HEK293 (cell line): ENCODE results near the gene KRTAP10-12.

Experiments used
- KLF9 ChIP-seq: fragments of 450-650 bp; formaldehyde crosslinking; IDR thresholded peaks from 2 replicates; pipeline ENCODE4 v1.5.1; 2016; ENCODE audit warnings: missing biosample characterization, missing genetic modification characterization, low read depth
- SETDB1 ChIP-seq: IDR thresholded peaks from one replicate; pipeline ENCODE4 v1.6.1; 2017; ENCODE audit warnings: mild to moderate bottlenecking, low read length, moderate library complexity, mixed read lengths; ENCODE audit not compliant: insufficient read length
- ZFP41 ChIP-seq: fragments of 450-650 bp; formaldehyde crosslinking; IDR thresholded peaks from 2 replicates; pipeline ENCODE4 v1.5.1; 2016; ENCODE audit warnings: missing biosample characterization, missing genetic modification characterization, borderline replicate concordance
- ZNF121 ChIP-seq: fragments of 450-650 bp; formaldehyde crosslinking; IDR thresholded peaks from 2 replicates; pipeline ENCODE4 v1.5.1; 2016; ENCODE audit warnings: missing biosample characterization, missing genetic modification characterization
- ZNF16 ChIP-seq: fragments of 450-650 bp; formaldehyde crosslinking; IDR thresholded peaks from 2 replicates; pipeline ENCODE4 v1.5.1; 2016; ENCODE audit warnings: low read depth, missing biosample characterization, missing genetic modification characterization
- ZNF514 ChIP-seq: fragments of 450-650 bp; formaldehyde crosslinking; IDR thresholded peaks from 2 replicates; pipeline ENCODE4 v1.5.1; 2016; ENCODE audit warnings: missing biosample characterization, missing genetic modification characterization
- ZNF521 ChIP-seq: fragments of 450-650 bp; formaldehyde crosslinking; IDR thresholded peaks from 2 replicates; pipeline ENCODE4 v1.5.1; 2017; ENCODE audit warnings: missing biosample characterization, mild to moderate bottlenecking, missing genetic modification characterization
- TF ChIP-seq, protein P1 (sequence below): fragments of 450-650 bp; formaldehyde crosslinking; IDR thresholded peaks from 2 replicates; pipeline ENCODE4 v1.5.1; 2016; ENCODE audit warnings: missing biosample characterization, missing genetic modification characterization
- TF ChIP-seq, protein P2 (sequence below): fragments of 450-650 bp; IDR thresholded peaks from 2 replicates; pipeline ENCODE4 v1.5.1; 2018; ENCODE audit warnings: missing biosample characterization, missing genetic modification characterization

DNA sequence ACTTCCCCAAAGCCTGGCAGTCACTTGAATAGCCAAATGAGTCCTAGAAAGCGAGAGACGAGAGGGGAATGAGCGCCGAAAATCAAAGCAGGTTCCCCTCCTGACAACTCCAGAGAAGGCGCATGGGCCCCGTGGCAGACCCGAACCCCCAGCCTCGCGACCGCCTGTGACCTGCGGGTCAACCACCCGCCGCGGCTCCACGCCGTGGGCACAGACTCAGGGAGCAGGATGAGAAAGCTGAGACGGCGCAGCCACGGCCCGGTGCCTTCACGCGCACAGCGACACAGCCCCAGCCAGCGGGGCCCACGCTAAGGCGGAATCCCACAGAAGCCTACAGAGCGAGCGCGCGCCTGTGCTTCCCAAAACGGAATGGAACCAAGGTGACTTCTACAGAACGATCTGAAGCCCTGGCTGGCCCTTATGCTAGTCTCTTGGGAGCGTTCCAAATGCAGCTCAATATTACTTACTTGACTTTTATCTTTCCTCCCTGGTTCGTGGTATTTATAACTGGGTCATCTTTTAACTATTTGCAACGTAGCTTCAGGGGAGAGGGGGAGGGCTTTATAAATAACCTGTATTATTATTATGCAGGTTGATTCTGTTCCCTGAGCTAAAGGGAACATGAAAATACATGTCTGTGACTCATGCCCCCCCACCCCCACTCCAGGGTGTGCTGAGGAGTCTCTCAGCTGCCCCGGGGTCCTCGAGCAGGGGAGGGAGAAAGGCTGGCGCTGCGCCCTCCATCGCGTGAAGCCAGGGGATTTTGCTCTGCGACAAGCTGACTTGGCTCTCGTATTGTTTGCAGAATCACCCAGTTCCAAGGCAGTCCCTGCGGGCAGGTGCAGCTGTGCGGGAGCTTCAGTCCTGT is 12.7 kb downstream of the KRTAP10-12 start:
- no peak for TF ChIP-seq SETDB1
- TF ChIP-seq, protein P1, sequence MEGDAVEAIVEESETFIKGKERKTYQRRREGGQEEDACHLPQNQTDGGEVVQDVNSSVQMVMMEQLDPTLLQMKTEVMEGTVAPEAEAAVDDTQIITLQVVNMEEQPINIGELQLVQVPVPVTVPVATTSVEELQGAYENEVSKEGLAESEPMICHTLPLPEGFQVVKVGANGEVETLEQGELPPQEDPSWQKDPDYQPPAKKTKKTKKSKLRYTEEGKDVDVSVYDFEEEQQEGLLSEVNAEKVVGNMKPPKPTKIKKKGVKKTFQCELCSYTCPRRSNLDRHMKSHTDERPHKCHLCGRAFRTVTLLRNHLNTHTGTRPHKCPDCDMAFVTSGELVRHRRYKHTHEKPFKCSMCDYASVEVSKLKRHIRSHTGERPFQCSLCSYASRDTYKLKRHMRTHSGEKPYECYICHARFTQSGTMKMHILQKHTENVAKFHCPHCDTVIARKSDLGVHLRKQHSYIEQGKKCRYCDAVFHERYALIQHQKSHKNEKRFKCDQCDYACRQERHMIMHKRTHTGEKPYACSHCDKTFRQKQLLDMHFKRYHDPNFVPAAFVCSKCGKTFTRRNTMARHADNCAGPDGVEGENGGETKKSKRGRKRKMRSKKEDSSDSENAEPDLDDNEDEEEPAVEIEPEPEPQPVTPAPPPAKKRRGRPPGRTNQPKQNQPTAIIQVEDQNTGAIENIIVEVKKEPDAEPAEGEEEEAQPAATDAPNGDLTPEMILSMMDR (tag by site-specific recombination), result no peak
- no peak for TF ChIP-seq ZNF521
- TF ChIP-seq ZNF16 (tag by site-specific recombination), result no peak
- no peak for TF ChIP-seq KLF9 (tag by site-specific recombination)
- TF ChIP-seq, protein P2, sequence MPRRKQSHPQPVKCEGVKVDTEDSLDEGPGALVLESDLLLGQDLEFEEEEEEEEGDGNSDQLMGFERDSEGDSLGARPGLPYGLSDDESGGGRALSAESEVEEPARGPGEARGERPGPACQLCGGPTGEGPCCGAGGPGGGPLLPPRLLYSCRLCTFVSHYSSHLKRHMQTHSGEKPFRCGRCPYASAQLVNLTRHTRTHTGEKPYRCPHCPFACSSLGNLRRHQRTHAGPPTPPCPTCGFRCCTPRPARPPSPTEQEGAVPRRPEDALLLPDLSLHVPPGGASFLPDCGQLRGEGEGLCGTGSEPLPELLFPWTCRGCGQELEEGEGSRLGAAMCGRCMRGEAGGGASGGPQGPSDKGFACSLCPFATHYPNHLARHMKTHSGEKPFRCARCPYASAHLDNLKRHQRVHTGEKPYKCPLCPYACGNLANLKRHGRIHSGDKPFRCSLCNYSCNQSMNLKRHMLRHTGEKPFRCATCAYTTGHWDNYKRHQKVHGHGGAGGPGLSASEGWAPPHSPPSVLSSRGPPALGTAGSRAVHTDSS (tag by site-specific recombination), result no peak
- TF ChIP-seq ZNF121, result no peak
- TF ChIP-seq ZFP41 (tag by site-specific recombination), result no peak
- no peak for TF ChIP-seq ZNF514 (tag by site-specific recombination)
